ENCODE measurements around the gene DPCD.
"Not testable (repeated sequence)": the region's sequence is repeated elsewhere in the genome, so short reads cannot be mapped to it uniquely, and the experiment has no call there.

DPCD gene

GRCh38 chr10:101585841-101586240, 2.3 kb upstream of the DPCD start:
- DNase-seq (ENCODE audit: low read depth) = no peak
- TF ChIP-seq, protein P1, sequence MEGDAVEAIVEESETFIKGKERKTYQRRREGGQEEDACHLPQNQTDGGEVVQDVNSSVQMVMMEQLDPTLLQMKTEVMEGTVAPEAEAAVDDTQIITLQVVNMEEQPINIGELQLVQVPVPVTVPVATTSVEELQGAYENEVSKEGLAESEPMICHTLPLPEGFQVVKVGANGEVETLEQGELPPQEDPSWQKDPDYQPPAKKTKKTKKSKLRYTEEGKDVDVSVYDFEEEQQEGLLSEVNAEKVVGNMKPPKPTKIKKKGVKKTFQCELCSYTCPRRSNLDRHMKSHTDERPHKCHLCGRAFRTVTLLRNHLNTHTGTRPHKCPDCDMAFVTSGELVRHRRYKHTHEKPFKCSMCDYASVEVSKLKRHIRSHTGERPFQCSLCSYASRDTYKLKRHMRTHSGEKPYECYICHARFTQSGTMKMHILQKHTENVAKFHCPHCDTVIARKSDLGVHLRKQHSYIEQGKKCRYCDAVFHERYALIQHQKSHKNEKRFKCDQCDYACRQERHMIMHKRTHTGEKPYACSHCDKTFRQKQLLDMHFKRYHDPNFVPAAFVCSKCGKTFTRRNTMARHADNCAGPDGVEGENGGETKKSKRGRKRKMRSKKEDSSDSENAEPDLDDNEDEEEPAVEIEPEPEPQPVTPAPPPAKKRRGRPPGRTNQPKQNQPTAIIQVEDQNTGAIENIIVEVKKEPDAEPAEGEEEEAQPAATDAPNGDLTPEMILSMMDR (IDR thresholded peaks at IDR 0.05; ENCODE audit: low read length, missing control alignments) = no peak
- no peak overlapping the region for H3K4me3 ChIP-seq (replicated peaks; ENCODE audit: low read depth, low read length)

- DNase-seq (ENCODE audit: low read depth) = peak; percentile 66
- TF ChIP-seq, protein P1 (IDR thresholded peaks at IDR 0.05; ENCODE audit: low read length, missing control alignments) = no peak
- peak overlapping the region; percentile 98 for H3K4me3 ChIP-seq (replicated peaks; ENCODE audit: low read depth, low read length)
These were observed 758 bp downstream of the DPCD start for GRCh38 chr10:101588879-101589278.

DNA sequence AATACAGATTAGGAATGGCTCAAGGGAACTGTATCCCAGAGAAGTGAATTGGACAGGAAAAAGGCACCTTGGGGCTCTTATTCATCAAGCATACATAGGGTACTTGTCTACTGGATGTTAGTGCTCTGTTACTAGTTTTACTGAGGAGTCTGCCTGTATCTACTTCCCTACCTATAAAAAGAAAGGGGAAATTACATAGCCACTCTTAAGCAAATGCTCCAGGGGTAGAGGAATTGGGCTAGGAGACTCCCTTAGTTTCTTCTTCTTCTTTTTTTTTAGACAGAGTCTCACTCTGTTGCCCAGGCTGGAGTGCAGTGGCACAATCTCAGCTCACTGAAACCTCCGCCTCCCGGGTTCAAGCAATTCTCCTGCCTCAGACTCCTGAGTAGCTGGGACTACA, 5.2 kb downstream of the DPCD start:
- not testable (repeated sequence) for H3K4me3 ChIP-seq (replicated peaks; ENCODE audit: low read depth, low read length); DNase-seq (ENCODE audit: low read depth)

GRCh38 chr10:101595591-101596433, 7.7 kb downstream of the DPCD start:
- H3K4me3 ChIP-seq (replicated peaks; ENCODE audit: low read depth, low read length) = no peak overlapping the region
- TF ChIP-seq, protein P1 (IDR thresholded peaks at IDR 0.05; ENCODE audit: low read length, missing control alignments) = no peak
- DNase-seq (ENCODE audit: low read depth) = no peak

DNA sequence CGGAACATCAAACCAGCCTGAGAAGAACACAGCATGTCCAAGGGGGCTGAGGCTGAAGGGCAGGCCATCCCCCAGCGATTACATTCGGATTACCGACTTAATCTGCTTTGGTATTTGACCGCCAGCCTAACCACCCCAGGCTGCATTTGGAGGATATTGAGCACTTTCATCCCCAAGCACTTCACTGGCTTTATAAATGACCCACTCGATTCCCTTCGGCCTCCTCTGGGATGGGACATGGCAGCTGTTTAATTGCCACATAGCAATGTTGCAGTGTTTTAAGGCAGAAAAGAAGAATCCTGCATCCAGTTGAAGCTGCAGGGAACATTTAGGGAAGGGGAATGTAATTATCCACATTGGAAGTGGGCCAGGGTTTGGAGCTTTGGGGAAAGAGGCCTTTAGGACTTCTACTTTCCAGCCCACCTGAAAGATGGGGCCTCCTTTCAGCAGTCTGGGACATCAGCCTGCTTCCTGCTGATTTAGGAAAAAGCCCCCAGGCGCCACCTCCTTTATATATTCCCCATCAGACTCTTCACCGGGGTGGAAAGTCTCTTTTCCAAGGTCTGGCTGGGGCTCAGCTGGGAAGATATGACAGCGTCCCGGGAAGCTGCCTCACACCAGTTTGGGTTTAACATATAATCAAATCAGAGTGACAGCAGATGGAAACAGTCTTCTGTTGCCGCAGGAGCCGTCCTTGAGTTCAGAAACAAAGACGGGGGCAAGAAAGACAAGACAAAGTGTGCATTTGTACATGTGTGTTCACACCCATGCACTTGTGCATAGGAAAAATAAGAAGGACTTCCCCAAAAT, 9.2 kb downstream of the DPCD start:
- no peak for DNase-seq (ENCODE audit: low read depth)
- no peak overlapping the region for H3K4me3 ChIP-seq (replicated peaks; ENCODE audit: low read depth, low read length)
- TF ChIP-seq, protein P1 (IDR thresholded peaks at IDR 0.05; ENCODE audit: low read length, missing control alignments) = no peak

- TF ChIP-seq, protein P1 (IDR thresholded peaks at IDR 0.05; ENCODE audit: low read length, missing control alignments) = no peak
- H3K4me3 ChIP-seq (replicated peaks; ENCODE audit: low read depth, low read length) = no peak overlapping the region
- no peak for DNase-seq (ENCODE audit: low read depth)
These were observed 13.4 kb downstream of the DPCD start for GRCh38 chr10:101601541-101601940.

- peak; percentile 77 for DNase-seq (ENCODE audit: low read depth)
- TF ChIP-seq, protein P1 (IDR thresholded peaks at IDR 0.05; ENCODE audit: low read length, missing control alignments) = peak; percentile 95
These were observed 14.8 kb downstream of the DPCD start for GRCh38 chr10:101602761-101603398.

More at GRCh38 chr10:101602761-101603398, 14.8 kb downstream of the DPCD start:
- no peak overlapping the region for H3K4me3 ChIP-seq (replicated peaks; ENCODE audit: low read depth, low read length)
